NOMO-1 treated with dmso at 0.1 percent for 144 hours (cell line): ENCODE data around the gene PPP1R15A.
"Not testable (repeated sequence)": the region's sequence is repeated elsewhere in the genome, so short reads cannot be mapped to it uniquely, and the experiment has no call there.

Experiments
- DNase-seq: peaks from one replicate; lab custom pipeline; 2025; ENCODE audit not compliant: unreplicated experiment; lab: John Stamatoyannopoulos, UW

The PPP1R15A gene

GRCh38 chr19:48858984-48859710 is 13.1 kb upstream of the PPP1R15A start:
- DNase-seq: peak; percentile 43

- no peak for DNase-seq
These were observed 12.3 kb upstream of the PPP1R15A start for GRCh38 chr19:48859711-48860572.

GRCh38 chr19:48861313-48861712 is 10.9 kb upstream of the PPP1R15A start:
- no peak for DNase-seq

- DNase-seq: no peak
These were observed 9.4 kb upstream of the PPP1R15A start for GRCh38 chr19:48862827-48863226.

- no peak for DNase-seq
These were observed 5.5 kb upstream of the PPP1R15A start for GRCh38 chr19:48866692-48867091.

GRCh38 chr19:48867123-48867745 is 5.0 kb upstream of the PPP1R15A start:
- no peak for DNase-seq

GRCh38 chr19:48867746-48868113 is 4.5 kb upstream of the PPP1R15A start:
- DNase-seq: no peak

GRCh38 chr19:48868114-48868886 is 3.9 kb upstream of the PPP1R15A start, which contains the start of gene PLEKHA4:
PLEKHA4 (minus strand) TSS chr19:48868617; CDS start chr19:48867620, 997 bp downstream.
- no peak for DNase-seq

- no peak for DNase-seq
These were observed 2.2 kb upstream of the PPP1R15A start for GRCh38 chr19:48870048-48870447.

GRCh38 chr19:48871471-48872181 is 595 bp upstream of the PPP1R15A start:
- DNase-seq: not testable (repeated sequence)

GRCh38 chr19:48872884-48873475 is 759 bp downstream of the PPP1R15A start:
- peak; percentile 63 for DNase-seq

GRCh38 chr19:48873476-48874302 is 1.5 kb downstream of the PPP1R15A start:
- DNase-seq: no peak

- no peak for DNase-seq
These were observed 2.3 kb downstream of the PPP1R15A start for GRCh38 chr19:48874303-48875135.

GRCh38 chr19:48876043-48876981 is 4.1 kb downstream of the PPP1R15A start:
- not testable (repeated sequence) for DNase-seq

GRCh38 chr19:48877855-48878195 is 5.6 kb downstream of the PPP1R15A start:
- no peak for DNase-seq

GRCh38 chr19:48878196-48879024 is 6.2 kb downstream of the PPP1R15A start:
- DNase-seq: no peak
